Measurements from ENCODE around the gene SPPL2B.

The SPPL2B gene

GRCh38 chr19:2323707-2324106 is 4.8 kb upstream of the SPPL2B start:
- DNase-seq, result no peak

- DNase-seq, result no peak
Measured at GRCh38 chr19:2324220-2324948, 4.1 kb upstream of the SPPL2B start.

GRCh38 chr19:2325281-2326046 is 3.0 kb upstream of the SPPL2B start:
- no peak for DNase-seq

- no peak for DNase-seq
Measured at GRCh38 chr19:2326699-2327360, 1.7 kb upstream of the SPPL2B start.

GRCh38 chr19:2327773-2328400 is 597 bp upstream of the SPPL2B start:
- DNase-seq, result no peak

- DNase-seq, result no peak
Measured at GRCh38 chr19:2329149-2329478, 630 bp downstream of the SPPL2B start.

GRCh38 chr19:2329501-2329916 is 1.0 kb downstream of the SPPL2B start:
- DNase-seq, result no peak

- DNase-seq, result no peak
Measured at GRCh38 chr19:2330255-2330631, 1.8 kb downstream of the SPPL2B start.

GRCh38 chr19:2330632-2331284 is 2.3 kb downstream of the SPPL2B start:
- DNase-seq, result no peak

GRCh38 chr19:2331601-2332246 is 3.2 kb downstream of the SPPL2B start:
- no peak for DNase-seq

GRCh38 chr19:2332341-2333026 is 4.0 kb downstream of the SPPL2B start:
- DNase-seq, result peak; percentile 31

- no peak for DNase-seq
Measured at GRCh38 chr19:2333027-2333806, 4.7 kb downstream of the SPPL2B start.

- DNase-seq, result no peak
Measured at GRCh38 chr19:2333807-2334211, 5.3 kb downstream of the SPPL2B start.

- DNase-seq, result no peak
Measured at GRCh38 chr19:2334426-2334825, 5.9 kb downstream of the SPPL2B start.

GRCh38 chr19:2334986-2335846 is 6.7 kb downstream of the SPPL2B start:
- peak; percentile 18 for DNase-seq

GRCh38 chr19:2335848-2336247 is 7.4 kb downstream of the SPPL2B start:
- no peak for DNase-seq

- DNase-seq, result no peak
Measured at GRCh38 chr19:2336528-2337328, 8.2 kb downstream of the SPPL2B start.

- no peak for DNase-seq
Measured at GRCh38 chr19:2337329-2337707, 8.8 kb downstream of the SPPL2B start.

- no peak for DNase-seq
Measured at GRCh38 chr19:2338055-2338615, 9.7 kb downstream of the SPPL2B start.
